HepG2 (cell line): ENCODE measurements around the gene MZF1. TPM values are rescaled to one million over a fixed set of nuclear protein-coding genes. Genes with fewer than 3 reads are reported as not detected.

Source experiments
- HIVEP1 ChIP-seq: sonication (generic); formaldehyde crosslinking; IDR thresholded peaks from 2 replicates; pipeline ENCODE4 v1.4.0; 2020; ENCODE audit warnings: mild to moderate bottlenecking, missing genetic modification reagents
- NFYC ChIP-seq: IDR thresholded peaks from 2 replicates; pipeline ENCODE4 v1.6.1; 2016; ENCODE audit warnings: missing genetic modification reagents, missing compliant biosample characterization
- NR3C1 ChIP-seq: sonication (generic); formaldehyde crosslinking; IDR thresholded peaks from 2 replicates; pipeline ENCODE4 v1.4.0; 2020; ENCODE audit warnings: missing genetic modification reagents
- SNAI1 ChIP-seq: sonication (generic); formaldehyde crosslinking; IDR thresholded peaks from 2 replicates; pipeline ENCODE4 v1.5.0; 2020; ENCODE audit warnings: mild to moderate bottlenecking, missing genetic modification reagents, borderline replicate concordance
- SP1 ChIP-seq, 2 experiments: fragments of 450-650 bp in 1 of 2; sonication (generic) in 1 of 2; formaldehyde crosslinking in 1 of 2; IDR thresholded peaks; 2 replicates each; pipeline versions ENCODE4 v1.4.0 to v1.6.1; 2016 to 2020; ENCODE audit warnings: missing genetic modification reagents in 1 of 2
- SRY ChIP-seq: sonication (generic); formaldehyde crosslinking; IDR thresholded peaks from 2 replicates; pipeline ENCODE4 v1.8.0; 2022; ENCODE audit warnings: mild to moderate bottlenecking, missing genetic modification reagents
- ZFP62 ChIP-seq: sonication (generic); formaldehyde crosslinking; IDR thresholded peaks from 2 replicates; pipeline ENCODE4 v1.4.0; 2020; ENCODE audit warnings: missing genetic modification reagents
- ZNF547 ChIP-seq: sonication (generic); formaldehyde crosslinking; IDR thresholded peaks from 2 replicates; pipeline ENCODE4 v1.5.1; 2020; ENCODE audit warnings: mild to moderate bottlenecking, missing genetic modification reagents
- ZNF570 ChIP-seq: sonication (generic); formaldehyde crosslinking; IDR thresholded peaks from 2 replicates; pipeline ENCODE4 v1.4.0; 2020; ENCODE audit warnings: mild to moderate bottlenecking, missing genetic modification reagents, borderline replicate concordance
- ZNF737 ChIP-seq: sonication (generic); formaldehyde crosslinking; IDR thresholded peaks from 2 replicates; pipeline ENCODE4 v1.5.0; 2020; ENCODE audit warnings: missing genetic modification reagents, mild to moderate bottlenecking, borderline replicate concordance
- polyA plus RNA-seq, 8 experiments: library from polyadenylated mRNA; depleted of rRNA in 3 of 8; stranded (reverse) in 7 of 8; unstranded in 1 of 8; fragments of >200 nt; fragmentation: Illumina TruSeq in 4 of 8; extraction: Trizol in 4 of 8; gene quantifications; 2 replicates each; pipeline versions ENCODE4 v1.2.1 to v1.2.3, GENCODE V29; 2011 to 2016; ENCODE audit warnings: low read depth in 4 of 8, missing spikeins in 1 of 8, mixed read lengths in 1 of 8; ENCODE audit not compliant: insufficient read depth in 1 of 8
- total RNA-seq, 5 experiments: library from RNA; depleted of rRNA; stranded (reverse); fragments of >200 nt; fragmentation: Illumina TruSeq; extraction: Trizol; gene quantifications; 2 replicates each; pipeline ENCODE4 v1.2.3, GENCODE V29; 2016; ENCODE audit warnings: low read depth in 1 of 5
- TF ChIP-seq, protein P1 (sequence below), 2 experiments: fragments of 450-650 bp in 1 of 2; sonication (generic) in 1 of 2; formaldehyde crosslinking in 1 of 2; IDR thresholded peaks; 2 replicates each; pipeline versions ENCODE4 v1.6.1 to v1.8.0; 2016 to 2022; ENCODE audit warnings: antibody characterized with exemption in 1 of 2, mild to moderate bottlenecking in 1 of 2, missing genetic modification reagents in 1 of 2
- TF ChIP-seq, protein P2 (sequence below): IDR thresholded peaks from 2 replicates; pipeline ENCODE4 v1.6.1; 2012; ENCODE audit warnings: low read depth, low read length, improper control_type of control experiment
- TF ChIP-seq, protein P3 (sequence below): IDR thresholded peaks from 2 replicates; pipeline ENCODE4 v1.6.1; 2016; ENCODE audit warnings: missing genetic modification reagents, missing compliant biosample characterization
- TF ChIP-seq, protein P4 (sequence below): sonication (generic); formaldehyde crosslinking; IDR thresholded peaks from 2 replicates; pipeline ENCODE4 v1.4.0; 2020; ENCODE audit warnings: missing genetic modification reagents

Gene MZF1
- total and polyA plus RNA-seq, 2 of the 13 experiments (the other 11 are each of a cell fraction or from before 2014, with no cell fraction given), result 3.1 to 8.1 TPM

DNA sequence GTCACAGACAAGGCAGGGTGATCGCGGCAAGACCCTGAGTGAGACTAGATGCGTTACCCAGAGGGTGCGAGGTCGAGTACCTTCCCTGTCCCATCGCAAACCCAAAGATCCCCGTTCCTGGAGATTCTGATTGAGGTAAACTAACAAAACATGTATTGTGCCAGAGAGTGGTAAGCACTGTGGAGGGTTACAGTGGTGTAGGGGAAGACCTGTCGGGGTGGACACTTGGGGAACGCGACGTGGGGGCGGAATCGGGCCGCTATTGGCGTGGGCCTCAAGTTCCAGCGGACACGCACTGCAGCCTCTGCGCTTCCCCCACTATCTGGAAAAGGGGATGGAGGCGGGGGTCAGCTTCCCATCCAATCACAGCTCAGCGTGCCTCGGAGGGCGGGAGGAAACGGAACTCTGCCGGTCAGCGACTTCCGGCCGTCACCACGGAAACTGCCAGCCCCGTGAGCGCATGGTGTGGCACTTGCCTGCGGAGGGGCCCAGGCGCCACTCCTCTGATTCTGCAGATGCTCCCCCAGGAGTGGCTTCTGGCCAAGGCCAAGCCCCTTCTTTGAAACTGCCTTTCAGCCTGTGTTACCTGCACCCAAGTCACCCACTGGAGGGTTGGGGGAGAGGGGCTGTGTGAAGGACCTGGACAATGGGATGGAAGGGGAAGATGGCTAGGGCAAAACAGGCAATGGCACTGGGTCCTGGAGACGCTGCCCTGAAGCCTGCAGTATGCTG lies 13.7 kb downstream of the MZF1 start (continued):
- TF ChIP-seq, protein P1, sequence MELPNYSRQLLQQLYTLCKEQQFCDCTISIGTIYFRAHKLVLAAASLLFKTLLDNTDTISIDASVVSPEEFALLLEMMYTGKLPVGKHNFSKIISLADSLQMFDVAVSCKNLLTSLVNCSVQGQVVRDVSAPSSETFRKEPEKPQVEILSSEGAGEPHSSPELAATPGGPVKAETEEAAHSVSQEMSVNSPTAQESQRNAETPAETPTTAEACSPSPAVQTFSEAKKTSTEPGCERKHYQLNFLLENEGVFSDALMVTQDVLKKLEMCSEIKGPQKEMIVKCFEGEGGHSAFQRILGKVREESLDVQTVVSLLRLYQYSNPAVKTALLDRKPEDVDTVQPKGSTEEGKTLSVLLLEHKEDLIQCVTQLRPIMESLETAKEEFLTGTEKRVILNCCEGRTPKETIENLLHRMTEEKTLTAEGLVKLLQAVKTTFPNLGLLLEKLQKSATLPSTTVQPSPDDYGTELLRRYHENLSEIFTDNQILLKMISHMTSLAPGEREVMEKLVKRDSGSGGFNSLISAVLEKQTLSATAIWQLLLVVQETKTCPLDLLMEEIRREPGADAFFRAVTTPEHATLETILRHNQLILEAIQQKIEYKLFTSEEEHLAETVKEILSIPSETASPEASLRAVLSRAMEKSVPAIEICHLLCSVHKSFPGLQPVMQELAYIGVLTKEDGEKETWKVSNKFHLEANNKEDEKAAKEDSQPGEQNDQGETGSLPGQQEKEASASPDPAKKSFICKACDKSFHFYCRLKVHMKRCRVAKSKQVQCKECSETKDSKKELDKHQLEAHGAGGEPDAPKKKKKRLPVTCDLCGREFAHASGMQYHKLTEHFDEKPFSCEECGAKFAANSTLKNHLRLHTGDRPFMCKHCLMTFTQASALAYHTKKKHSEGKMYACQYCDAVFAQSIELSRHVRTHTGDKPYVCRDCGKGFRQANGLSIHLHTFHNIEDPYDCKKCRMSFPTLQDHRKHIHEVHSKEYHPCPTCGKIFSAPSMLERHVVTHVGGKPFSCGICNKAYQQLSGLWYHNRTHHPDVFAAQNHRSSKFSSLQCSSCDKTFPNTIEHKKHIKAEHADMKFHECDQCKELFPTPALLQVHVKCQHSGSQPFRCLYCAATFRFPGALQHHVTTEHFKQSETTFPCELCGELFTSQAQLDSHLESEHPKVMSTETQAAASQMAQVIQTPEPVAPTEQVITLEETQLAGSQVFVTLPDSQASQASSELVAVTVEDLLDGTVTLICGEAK (IDR thresholded peaks at IDR 0.05), result peak; percentile 57
- TF ChIP-seq, protein P1 (CRISPR knock-in tag; IDR thresholded peaks at IDR 0.05), result no peak
- no peak; the same call in 1 of the 2 replicates for TF ChIP-seq ZNF547 (CRISPR knock-in tag)
- peak; percentile 86 for TF ChIP-seq NFYC (CRISPR knock-in tag)
- no peak for TF ChIP-seq ZFP62
- TF ChIP-seq HIVEP1 (CRISPR knock-in tag), result peak; percentile 78
- TF ChIP-seq, protein P2, sequence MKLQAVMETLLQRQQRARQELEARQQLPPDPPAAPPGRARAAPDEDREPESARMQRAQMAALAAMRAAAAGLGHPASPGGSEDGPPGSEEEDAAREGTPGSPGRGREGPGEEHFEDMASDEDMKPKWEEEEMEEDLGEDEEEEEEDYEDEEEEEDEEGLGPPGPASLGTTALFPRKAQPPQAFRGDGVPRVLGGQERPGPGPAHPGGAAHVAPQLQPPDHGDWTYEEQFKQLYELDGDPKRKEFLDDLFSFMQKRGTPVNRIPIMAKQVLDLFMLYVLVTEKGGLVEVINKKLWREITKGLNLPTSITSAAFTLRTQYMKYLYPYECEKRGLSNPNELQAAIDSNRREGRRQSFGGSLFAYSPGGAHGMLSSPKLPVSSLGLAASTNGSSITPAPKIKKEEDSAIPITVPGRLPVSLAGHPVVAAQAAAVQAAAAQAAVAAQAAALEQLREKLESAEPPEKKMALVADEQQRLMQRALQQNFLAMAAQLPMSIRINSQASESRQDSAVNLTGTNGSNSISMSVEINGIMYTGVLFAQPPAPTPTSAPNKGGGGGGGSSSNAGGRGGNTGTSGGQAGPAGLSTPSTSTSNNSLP, result no peak
- no peak for TF ChIP-seq SP1 (IDR thresholded peaks at IDR 0.05)
- TF ChIP-seq SP1 (CRISPR knock-in tag; IDR thresholded peaks at IDR 0.05), result peak; percentile 62
- peak; percentile 77; the same call in 1 of the 2 replicates for TF ChIP-seq ZNF737 (CRISPR knock-in tag)
- TF ChIP-seq, protein P3, sequence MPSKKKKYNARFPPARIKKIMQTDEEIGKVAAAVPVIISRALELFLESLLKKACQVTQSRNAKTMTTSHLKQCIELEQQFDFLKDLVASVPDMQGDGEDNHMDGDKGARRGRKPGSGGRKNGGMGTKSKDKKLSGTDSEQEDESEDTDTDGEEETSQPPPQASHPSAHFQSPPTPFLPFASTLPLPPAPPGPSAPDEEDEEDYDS (CRISPR knock-in tag), result peak; percentile 66
- TF ChIP-seq SNAI1 (CRISPR knock-in tag), result peak; percentile 23; the same call in 1 of the 2 replicates
- TF ChIP-seq NR3C1, result no peak
- TF ChIP-seq SRY (CRISPR knock-in tag), result peak; percentile 54
- TF ChIP-seq ZNF570 (CRISPR knock-in tag), result 0 out of 2 replicates have a peak, but pooled peaks have one; percentile 49
- TF ChIP-seq, protein P4, sequence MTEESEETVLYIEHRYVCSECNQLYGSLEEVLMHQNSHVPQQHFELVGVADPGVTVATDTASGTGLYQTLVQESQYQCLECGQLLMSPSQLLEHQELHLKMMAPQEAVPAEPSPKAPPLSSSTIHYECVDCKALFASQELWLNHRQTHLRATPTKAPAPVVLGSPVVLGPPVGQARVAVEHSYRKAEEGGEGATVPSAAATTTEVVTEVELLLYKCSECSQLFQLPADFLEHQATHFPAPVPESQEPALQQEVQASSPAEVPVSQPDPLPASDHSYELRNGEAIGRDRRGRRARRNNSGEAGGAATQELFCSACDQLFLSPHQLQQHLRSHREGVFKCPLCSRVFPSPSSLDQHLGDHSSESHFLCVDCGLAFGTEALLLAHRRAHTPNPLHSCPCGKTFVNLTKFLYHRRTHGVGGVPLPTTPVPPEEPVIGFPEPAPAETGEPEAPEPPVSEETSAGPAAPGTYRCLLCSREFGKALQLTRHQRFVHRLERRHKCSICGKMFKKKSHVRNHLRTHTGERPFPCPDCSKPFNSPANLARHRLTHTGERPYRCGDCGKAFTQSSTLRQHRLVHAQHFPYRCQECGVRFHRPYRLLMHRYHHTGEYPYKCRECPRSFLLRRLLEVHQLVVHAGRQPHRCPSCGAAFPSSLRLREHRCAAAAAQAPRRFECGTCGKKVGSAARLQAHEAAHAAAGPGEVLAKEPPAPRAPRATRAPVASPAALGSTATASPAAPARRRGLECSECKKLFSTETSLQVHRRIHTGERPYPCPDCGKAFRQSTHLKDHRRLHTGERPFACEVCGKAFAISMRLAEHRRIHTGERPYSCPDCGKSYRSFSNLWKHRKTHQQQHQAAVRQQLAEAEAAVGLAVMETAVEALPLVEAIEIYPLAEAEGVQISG, result no peak; the same call in 1 of the 2 replicates
